Smooth muscle cell (in vitro differentiated cells): Measurements from ENCODE around the gene BABAM2. TPM values are rescaled to one million over a fixed set of nuclear protein-coding genes. Genes with fewer than 3 reads are reported as not detected.

Experiments
- DNase-seq: peaks from one replicate; lab custom pipeline; 2025; ENCODE audit not compliant: unreplicated experiment; lab: John Stamatoyannopoulos, UW
- H2AFZ ChIP-seq: fragments of 200-600 bp; sonication (generic); 2 replicates; pipeline ENCODE4 v1.6.0; 2016; ENCODE audit warnings: antibody characterized with exemption, low read depth, mild to moderate bottlenecking
- H3F3A ChIP-seq: fragments of 200-600 bp; sonication (generic); 2 replicates; pipeline ENCODE4 v1.6.0; 2017; ENCODE audit warnings: antibody characterized with exemption, low read depth
- H3K27ac ChIP-seq: fragments of 200-600 bp; sonication (generic); 2 replicates; pipeline ENCODE4 v1.5.1; 2016; ENCODE audit warnings: low read depth, mild to moderate bottlenecking
- H3K27me3 ChIP-seq: fragments of 200-600 bp; sonication (generic); 2 replicates; pipeline ENCODE4 v1.6.1; 2016; ENCODE audit warnings: low read depth, mild to moderate bottlenecking
- H3K36me3 ChIP-seq: fragments of 200-600 bp; sonication (generic); 2 replicates; pipeline ENCODE4 v1.5.1; 2016; ENCODE audit warnings: low read depth
- H3K4me1 ChIP-seq: fragments of 200-600 bp; sonication (generic); 2 replicates; pipeline ENCODE4 v1.5.1; 2016; ENCODE audit warnings: low read depth
- H3K4me2 ChIP-seq: fragments of 200-600 bp; sonication (generic); 2 replicates; pipeline ENCODE4 v1.6.0; 2016; ENCODE audit warnings: mild to moderate bottlenecking
- H3K4me3 ChIP-seq: fragments of 200-600 bp; sonication (generic); 2 replicates; pipeline ENCODE4 v1.5.1; 2016; ENCODE audit warnings: mild to moderate bottlenecking
- H3K79me2 ChIP-seq: fragments of 200-600 bp; sonication (generic); 2 replicates; pipeline ENCODE4 v1.6.0; 2016; ENCODE audit warnings: low read depth, mild to moderate bottlenecking
- H3K9ac ChIP-seq: fragments of 200-600 bp; sonication (generic); 2 replicates; pipeline ENCODE4 v1.6.0; 2016; ENCODE audit warnings: low read depth
- H3K9me3 ChIP-seq: fragments of 200-600 bp; sonication (generic); replicated peaks from 2 replicates; pipeline ENCODE4 v1.5.1; 2016; ENCODE audit warnings: low read depth
- H4K20me1 ChIP-seq: fragments of 200-600 bp; sonication (generic); 2 replicates; pipeline ENCODE4 v1.6.0; 2016; ENCODE audit warnings: low read depth
- CTCF ChIP-seq: fragments of 200-600 bp; sonication (generic); IDR thresholded peaks from 2 replicates; pipeline ENCODE4 v1.5.1; 2017; ENCODE audit warnings: borderline replicate concordance, mild to moderate bottlenecking, antibody characterized with exemption; ENCODE audit not compliant: insufficient read depth, poor library complexity, severe bottlenecking
- WGBS: methylation state at CpG from one replicate; pipeline ENCODE4 v1.1.7; 2016; ENCODE audit warnings: low lambda C conversion rate; 5-methylcytosine and 5-hydroxymethylcytosine counted together
- polyA plus RNA-seq: library from polyadenylated mRNA; unstranded; fragments of >200 nt; fragmentation: Nextera tagmentation; extraction: Ambion mirVana; gene quantifications from 2 replicates; pipeline ENCODE4 v1.2.1, GENCODE V29; 2016
- total RNA-seq: library from RNA; depleted of rRNA; stranded (reverse); fragments of >200 nt; gene quantifications from 2 replicates; pipeline ENCODE4 v1.2.3, GENCODE V29; 2014

BABAM2 gene
- total and polyA plus RNA-seq, 2 experiments from 2014 or later, result 26.5 to 29.1 TPM

DNA sequence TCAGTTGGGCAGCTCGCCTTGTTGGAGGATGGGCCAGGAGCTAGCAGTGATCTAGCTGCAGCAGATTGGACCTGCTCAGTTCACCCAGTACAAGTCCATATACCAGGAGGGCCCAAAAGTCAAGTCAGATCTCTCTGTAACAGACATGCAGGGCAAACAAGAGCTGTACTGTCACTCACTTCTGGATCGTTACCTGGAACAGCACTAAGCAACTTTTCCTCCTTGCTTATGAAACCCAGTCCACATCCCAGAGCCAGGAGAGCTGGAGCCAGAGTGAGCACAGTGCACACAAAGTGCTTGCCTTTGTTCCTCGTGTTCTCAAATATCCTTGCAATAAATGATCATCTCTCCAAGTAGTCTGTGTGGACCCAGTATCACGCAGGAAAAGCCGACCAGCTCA is 258.0 kb downstream of the BABAM2 start:
- 95% methylated on average over 5 of the region's 5 CpGs for WGBS
- Histone ChIP-seq H3K27ac (no peak overlapping the region), H3K4me2 (no peak overlapping the region), H3K36me3 (no peaks in the 10 kb centered on the region), H4K20me1 (no peaks in the 10 kb centered on the region), H3K27me3 (no peaks in the 10 kb centered on the region), H3K9me3 (no peaks in the 10 kb centered on the region), H3K9ac (no peak overlapping the region), H2AFZ (no peak overlapping the region), H3K79me2 (no peaks in the 10 kb centered on the region), H3K4me3 (no peak overlapping the region), H3F3A (peaks cover 5% of the 10 kb centered on the region), H3K4me1 (peaks cover 8% of the 10 kb centered on the region)
- TF ChIP-seq CTCF, result no peak
- DNase-seq, result no peak

GRCh38 chr2:28150236-28150915 is 259.8 kb downstream of the BABAM2 start:
- no peaks in the 10 kb centered on the region for H3K79me2 ChIP-seq
- H3K9ac ChIP-seq, result no peak overlapping the region
- no peaks in the 10 kb centered on the region for H4K20me1 ChIP-seq
- H3K4me2 ChIP-seq, result no peak overlapping the region
- H3K4me1 ChIP-seq, result peaks cover 8% of the 10 kb centered on the region
- no peak overlapping the region for H3K27ac ChIP-seq
- H2AFZ ChIP-seq, result no peak overlapping the region
- no peak overlapping the region for H3K4me3 ChIP-seq
- 94% methylated on average over 5 of the region's 5 CpGs for WGBS
- no peak for TF ChIP-seq CTCF
- H3F3A ChIP-seq, result peaks cover 5% of the 10 kb centered on the region
- H3K36me3 ChIP-seq, result peaks cover 1% of the 10 kb centered on the region
- no peak for DNase-seq
- H3K9me3 ChIP-seq, result no peaks in the 10 kb centered on the region
- H3K27me3 ChIP-seq, result no peaks in the 10 kb centered on the region

DNA sequence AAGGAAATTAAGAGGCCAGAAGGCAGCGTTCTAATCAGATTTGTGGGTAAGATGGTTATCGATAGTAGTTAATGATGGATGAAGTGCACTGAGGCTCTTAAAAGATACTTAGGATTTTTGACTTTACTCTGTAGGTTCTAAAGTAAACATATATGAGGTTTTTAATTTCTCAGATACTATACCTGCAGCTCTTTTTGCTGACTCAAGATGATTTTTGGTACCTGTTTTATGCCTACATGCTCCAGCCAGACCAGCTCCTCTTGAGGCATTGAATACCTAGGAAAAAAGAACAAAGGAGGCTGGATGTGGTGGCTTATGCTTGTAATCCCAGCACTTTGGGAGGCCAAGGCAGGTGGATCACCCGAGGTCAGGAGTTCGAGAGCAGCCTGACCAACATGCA is 260.5 kb downstream of the BABAM2 start:
- Histone ChIP-seq H3K27ac (no peak overlapping the region), H4K20me1 (no peaks in the 10 kb centered on the region), H3F3A (peaks cover 5% of the 10 kb centered on the region), H3K9ac (no peak overlapping the region), H3K4me3 (no peak overlapping the region), H3K4me2 (no peak overlapping the region), H3K4me1 (peaks cover 8% of the 10 kb centered on the region), H3K9me3 (peaks cover 4% of the 10 kb centered on the region), H3K27me3 (no peaks in the 10 kb centered on the region), H3K79me2 (no peaks in the 10 kb centered on the region), H2AFZ (no peak overlapping the region), H3K36me3 (peaks cover 6% of the 10 kb centered on the region)
- no peak for TF ChIP-seq CTCF
- DNase-seq, result no peak
- 95% methylated on average over 4 of the region's 4 CpGs for WGBS

- Histone ChIP-seq H3K4me2 (peak overlapping the region; percentile 25), H3F3A (peaks cover 7% of the 10 kb centered on the region), H3K4me1 (peaks cover 8% of the 10 kb centered on the region), H3K9ac (no peak overlapping the region), H3K9me3 (peaks cover 4% of the 10 kb centered on the region), H4K20me1 (no peaks in the 10 kb centered on the region), H3K27ac (peak overlapping the region; percentile 62), H3K79me2 (no peaks in the 10 kb centered on the region), H2AFZ (no peak overlapping the region), H3K4me3 (no peak overlapping the region), H3K27me3 (no peaks in the 10 kb centered on the region), H3K36me3 (peaks cover 6% of the 10 kb centered on the region)
- WGBS, result 55% methylated on average over 3 of the region's 3 CpGs
- no peak for DNase-seq
- TF ChIP-seq CTCF, result no peak
These were observed 262.2 kb downstream of the BABAM2 start for GRCh38 chr2:28152585-28153280.
